GM21447 (cell line): ENCODE data around the gene MAN1C1.

ENCODE experiments used
- ATAC-seq: cut with Tn5 transposase; IDR thresholded peaks from one replicate; pipeline ENCODE4 v1.9.1; 2021; ENCODE audit not compliant: unreplicated experiment

Gene MAN1C1

DNA sequence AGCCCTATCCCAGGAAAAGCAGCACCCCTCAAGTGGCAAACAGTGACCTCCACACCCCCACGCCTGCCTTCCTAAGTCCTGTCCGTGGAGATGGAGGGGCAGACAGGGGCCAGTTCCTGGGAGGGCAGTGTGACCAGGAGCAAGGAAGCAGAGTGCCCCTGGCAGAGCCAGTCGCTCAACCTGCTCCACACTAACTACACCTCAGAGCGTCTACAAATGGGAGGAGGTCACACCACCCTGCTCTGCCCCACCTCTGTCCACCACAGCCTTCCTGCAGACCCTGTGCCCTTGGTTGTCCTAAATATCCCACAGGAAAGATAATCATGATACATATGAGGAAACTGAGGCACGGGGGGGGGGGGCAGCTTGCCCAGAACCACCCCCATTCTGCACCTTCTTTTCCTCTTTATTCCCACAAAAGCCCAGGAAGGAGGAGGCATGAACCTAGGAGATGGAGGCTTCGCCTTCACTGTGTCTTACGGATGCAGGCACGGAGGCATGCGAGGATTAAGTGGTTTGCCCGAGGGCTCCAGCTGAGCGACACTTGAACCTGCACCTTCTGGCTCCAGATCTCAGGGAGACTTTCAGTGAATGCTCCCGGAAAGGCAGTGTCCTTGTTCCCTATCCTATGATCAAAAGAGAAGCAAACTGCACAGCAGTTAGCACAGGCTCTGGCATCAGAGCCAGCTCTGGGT, 140.7 kb downstream of the MAN1C1 start:
- no peak for ATAC-seq

- no peak for ATAC-seq
Observed at GRCh38 chr1:25757846-25758185, 141.2 kb downstream of the MAN1C1 start.

DNA sequence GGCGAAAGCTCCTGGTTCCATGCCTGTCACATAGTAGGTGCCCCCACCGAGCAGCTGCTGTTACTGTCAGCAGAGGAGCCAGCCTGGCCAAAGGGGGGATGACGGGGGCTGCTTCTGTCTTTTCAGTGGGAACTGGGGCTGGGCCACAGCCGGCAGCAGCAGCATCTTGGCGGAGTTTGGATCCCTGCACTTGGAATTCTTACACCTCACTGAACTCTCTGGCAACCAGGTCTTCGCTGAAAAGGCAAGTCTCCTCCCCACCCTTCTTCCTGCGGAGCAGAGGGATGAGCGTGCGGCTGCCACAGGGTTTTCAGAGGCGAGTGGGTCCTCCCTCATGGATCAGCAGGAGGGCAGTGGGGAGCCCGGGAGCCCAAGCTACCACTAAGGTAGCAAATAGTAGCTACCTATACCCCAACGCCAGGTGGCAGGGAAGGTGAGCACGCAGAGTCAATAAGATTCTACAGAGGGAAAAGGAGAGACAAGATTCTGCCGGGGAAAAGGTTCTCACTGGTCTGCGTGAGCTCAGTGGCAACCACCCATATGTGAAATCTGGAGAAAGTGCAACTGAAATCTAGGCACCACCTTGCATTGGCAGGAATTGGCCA, 142.0 kb downstream of the MAN1C1 start:
- no peak for ATAC-seq

- no peak for ATAC-seq
Observed at GRCh38 chr1:25760122-25760719, 143.6 kb downstream of the MAN1C1 start.

GRCh38 chr1:25760871-25761270, 144.3 kb downstream of the MAN1C1 start:
- ATAC-seq: no peak

GRCh38 chr1:25763493-25763892, 146.9 kb downstream of the MAN1C1 start:
- ATAC-seq: no peak

GRCh38 chr1:25765136-25765922, 148.7 kb downstream of the MAN1C1 start:
- no peak for ATAC-seq

DNA sequence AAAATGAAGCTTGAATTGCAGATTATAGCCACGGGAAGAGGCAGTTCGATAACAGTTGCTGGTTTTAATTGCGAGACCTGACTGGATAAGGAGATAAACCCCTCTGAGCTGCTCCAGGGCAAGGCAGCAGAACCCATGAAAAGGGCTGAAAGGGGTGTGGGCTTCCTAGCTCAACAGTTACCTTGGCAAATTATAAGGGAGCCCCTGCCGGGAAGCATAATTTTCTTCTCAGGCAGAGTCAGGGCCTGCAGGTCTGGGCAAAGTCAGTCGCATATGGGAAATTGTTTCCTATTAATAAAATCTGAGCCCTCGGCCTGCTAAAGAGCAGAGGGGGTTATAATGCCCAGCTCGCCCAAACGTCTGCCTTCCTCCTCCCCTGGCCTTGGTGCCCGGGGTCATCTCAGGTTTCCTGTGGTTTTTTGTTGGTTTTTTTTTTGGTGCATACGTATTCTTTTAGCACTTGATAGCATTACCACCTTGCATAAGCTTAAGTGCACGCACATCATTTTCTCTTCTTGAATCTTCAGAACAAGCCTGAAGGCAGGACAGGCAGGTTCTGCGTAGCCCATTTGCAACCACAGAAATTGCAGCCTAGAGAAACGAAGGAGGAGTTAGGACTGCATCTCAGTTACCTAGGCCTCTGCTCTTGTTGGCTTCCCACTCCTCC, 149.5 kb downstream of the MAN1C1 start:
- ATAC-seq: no peak

- no peak for ATAC-seq
Observed at GRCh38 chr1:25766721-25767436, 150.3 kb downstream of the MAN1C1 start.

- ATAC-seq: no peak
Observed at GRCh38 chr1:25767437-25767770, 150.8 kb downstream of the MAN1C1 start.

GRCh38 chr1:25768999-25769398, 152.4 kb downstream of the MAN1C1 start:
- no peak for ATAC-seq

DNA sequence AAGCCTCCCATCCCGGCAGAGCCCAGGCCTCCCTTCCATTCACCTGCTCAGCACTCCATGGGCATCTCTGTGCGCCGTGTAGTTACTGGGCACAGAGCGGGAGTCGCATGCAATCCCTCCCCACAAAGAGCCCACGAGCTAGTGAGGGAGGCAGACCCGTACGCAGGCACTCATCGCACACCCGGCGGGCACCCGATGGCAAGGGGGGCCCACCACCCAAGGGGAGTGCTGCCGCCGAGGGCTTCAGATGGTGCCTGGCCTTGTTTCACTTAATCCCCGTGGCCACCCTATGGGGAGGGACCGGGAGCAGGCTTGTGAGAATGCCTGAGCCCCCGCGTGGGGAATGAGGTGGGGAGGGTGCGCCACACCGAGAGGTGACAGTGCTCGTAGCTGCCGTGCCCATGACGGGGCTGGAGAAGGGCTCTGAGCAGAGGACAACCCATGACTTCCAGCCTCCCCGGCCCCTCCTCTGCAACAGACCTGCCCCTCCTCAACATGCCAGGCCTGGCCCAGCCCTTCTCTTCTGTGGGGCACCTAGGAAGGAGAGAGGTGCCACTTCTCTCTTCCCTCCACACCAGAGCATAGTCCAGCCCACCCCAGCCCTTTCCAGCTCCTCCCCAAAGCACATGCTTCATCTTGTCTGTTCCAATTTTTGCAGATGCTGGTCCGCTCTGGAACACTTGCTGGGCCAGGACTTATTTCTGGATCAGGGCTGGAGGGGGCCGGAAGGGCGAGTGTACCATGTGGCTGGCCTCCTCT, 153.2 kb downstream of the MAN1C1 start:
- ATAC-seq: no peak

DNA sequence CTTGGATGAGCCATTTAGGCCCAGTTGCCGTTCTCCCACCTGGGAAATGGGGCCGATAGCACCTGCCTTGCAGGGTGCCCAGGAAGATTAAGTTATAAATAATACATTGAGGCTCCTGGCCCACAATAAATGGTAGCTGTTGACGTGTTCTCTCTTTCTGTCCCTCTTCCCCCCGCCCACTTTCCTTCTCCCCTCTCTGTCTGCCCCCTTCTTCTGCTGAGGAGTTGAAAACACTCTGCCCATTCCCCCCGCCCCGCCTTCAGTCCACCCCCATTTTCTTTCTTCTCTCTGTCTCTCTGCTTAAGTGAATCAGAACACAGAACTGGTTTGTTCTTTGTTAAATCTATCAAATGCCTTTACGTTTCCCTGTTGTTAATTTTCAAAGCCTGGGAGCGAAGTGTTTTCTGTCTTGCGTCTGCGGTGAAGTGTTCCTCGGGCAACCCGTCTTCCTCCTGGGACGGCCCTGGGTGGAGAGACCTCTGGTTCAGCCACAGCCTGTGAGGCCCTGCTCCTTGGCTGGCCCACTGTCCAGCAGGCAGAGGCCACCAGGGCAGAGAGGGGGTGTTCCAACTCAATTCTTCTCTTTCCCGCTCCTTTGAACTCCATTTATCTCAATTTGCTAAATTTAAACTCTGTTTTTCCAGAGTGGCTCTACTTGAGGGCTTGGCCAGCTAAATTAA, 154.1 kb downstream of the MAN1C1 start:
- no peak for ATAC-seq

DNA sequence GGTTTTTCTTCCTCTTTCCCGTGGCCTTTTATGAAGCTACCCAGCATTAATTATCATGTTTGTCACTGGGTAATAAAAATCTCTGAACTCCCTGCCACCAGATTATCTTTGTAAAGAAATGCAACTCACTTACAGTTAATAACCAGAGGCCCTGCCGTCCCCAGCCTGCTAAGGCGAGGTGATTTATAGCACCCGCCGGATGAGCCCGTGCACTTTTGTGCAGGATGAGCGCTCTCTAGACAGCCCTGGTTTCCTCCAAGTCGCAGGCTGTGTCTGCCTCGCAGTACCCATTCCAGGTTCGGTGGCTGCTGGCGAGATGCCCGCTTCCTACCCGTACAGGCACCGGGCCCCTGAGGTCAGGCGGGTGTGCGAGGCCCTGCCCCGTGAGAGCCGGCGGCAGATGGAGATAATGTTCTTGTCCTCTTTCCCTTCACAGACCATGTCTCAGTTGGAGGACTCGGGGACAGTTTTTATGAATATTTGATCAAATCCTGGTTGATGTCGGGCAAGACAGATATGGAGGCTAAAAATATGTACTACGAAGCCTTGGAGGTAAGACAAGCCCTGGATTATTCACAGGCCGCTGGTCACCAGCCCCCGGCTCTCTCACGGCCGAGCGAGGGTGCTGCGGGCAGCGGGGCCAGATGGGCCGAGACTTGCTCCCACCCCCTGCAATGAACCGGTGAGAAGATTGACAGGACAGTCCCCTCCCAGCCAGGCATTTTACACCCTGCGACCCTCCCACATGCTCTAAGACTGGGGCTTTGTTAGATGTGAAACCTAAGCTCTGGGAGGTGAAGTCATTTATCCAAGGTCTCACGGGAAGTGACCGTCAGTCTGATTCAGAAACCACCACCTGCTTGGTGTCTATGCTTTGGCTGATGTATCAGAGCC, 154.9 kb downstream of the MAN1C1 start:
- no peak for ATAC-seq

- ATAC-seq: no peak
Observed at GRCh38 chr1:25772164-25772563, 155.6 kb downstream of the MAN1C1 start.

DNA sequence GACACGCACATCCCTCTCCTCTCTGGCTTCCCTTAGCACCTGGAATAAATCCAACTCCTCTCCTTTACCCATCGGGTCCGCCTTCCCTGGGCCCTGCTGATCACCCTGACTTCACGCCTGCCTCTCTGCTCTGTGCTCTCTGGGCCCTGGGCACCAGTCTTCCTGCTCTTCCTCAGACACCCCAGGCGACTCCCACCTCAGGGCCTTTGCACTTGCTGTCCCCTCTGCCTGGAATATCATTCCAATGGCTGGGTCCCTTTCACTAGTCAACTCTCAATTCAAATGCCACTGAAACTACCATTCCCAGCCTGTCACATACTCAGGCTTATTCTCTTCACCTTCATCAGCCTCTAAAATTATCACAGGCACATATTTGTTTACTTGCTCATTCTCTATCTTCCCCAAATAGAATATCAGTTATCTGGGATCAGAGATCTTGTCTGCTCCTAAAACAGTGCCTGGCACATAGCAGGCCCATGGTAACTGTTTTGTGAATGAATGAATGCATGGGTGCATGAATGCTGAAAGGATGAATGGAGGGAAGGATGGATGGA, 156.2 kb downstream of the MAN1C1 start:
- ATAC-seq: no peak

GRCh38 chr1:25773441-25774125, 157.0 kb downstream of the MAN1C1 start:
- no peak for ATAC-seq
